ENCODE results near the gene EFCAB13.

- TF ChIP-seq, protein P1, sequence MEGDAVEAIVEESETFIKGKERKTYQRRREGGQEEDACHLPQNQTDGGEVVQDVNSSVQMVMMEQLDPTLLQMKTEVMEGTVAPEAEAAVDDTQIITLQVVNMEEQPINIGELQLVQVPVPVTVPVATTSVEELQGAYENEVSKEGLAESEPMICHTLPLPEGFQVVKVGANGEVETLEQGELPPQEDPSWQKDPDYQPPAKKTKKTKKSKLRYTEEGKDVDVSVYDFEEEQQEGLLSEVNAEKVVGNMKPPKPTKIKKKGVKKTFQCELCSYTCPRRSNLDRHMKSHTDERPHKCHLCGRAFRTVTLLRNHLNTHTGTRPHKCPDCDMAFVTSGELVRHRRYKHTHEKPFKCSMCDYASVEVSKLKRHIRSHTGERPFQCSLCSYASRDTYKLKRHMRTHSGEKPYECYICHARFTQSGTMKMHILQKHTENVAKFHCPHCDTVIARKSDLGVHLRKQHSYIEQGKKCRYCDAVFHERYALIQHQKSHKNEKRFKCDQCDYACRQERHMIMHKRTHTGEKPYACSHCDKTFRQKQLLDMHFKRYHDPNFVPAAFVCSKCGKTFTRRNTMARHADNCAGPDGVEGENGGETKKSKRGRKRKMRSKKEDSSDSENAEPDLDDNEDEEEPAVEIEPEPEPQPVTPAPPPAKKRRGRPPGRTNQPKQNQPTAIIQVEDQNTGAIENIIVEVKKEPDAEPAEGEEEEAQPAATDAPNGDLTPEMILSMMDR (conservative IDR thresholded peaks at IDR 0.05 in 1 of 2, IDR thresholded peaks at IDR 0.05 in 1 of 2; ENCODE audit: extremely low read depth in 1 of 2, insufficient read depth in 1 of 2, low read depth in 1 of 2, low read length in 2 of 2) = no peak
- TF ChIP-seq EZH2 (IDR thresholded peaks at IDR 0.05; ENCODE audit: borderline replicate concordance, low read length) = no peak
Measured at GRCh38 chr17:47335101-47335936, 11.6 kb downstream of the EFCAB13 start.

Data from mammary epithelial cell (primary cell).